ENCODE results near the gene ENDOV. TPM values are rescaled to one million over a fixed set of nuclear protein-coding genes. Genes with fewer than 3 reads are reported as not detected.

ENDOV gene
- total RNA-seq, 4 donors from 2014 or later: 17.1 to 47.8 (median 19.3) TPM

DNA sequence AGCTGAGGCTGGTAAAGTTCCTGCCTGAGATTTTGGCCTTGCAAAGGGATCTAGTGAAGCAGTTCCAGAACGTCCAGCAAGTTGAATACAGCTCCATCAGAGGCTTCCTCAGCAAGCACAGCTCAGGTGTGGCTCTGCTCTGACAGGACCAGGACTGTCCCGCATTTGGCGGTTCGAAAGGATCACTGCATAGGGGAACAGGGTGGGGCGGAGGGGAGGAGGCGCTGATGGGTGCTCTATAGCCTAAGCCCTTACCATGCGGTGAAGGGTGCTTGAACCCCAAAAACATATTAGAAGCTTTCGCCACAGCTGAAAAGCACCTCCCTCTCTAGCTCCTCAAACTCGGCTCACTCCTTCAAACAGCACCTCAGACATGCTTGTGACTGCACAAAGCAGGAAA is 29.9 kb upstream of the ENDOV start:
- H3K9me3 ChIP-seq: no peaks in the 10 kb centered on the region
- no peaks in the 10 kb centered on the region for H3K27me3 ChIP-seq
- no peak for DNase-seq (ENCODE audit: low spot score in 2 of 2)
- peaks cover 98% of the 10 kb centered on the region for H3K36me3 ChIP-seq
- no peaks in the 10 kb centered on the region for H3K4me1 ChIP-seq
- no peak overlapping the region for H3K4me3 ChIP-seq
- WGBS: 92% methylated on average over 9 of the region's 9 CpGs
- no peak overlapping the region for H3K27ac ChIP-seq
- TF ChIP-seq POLR2A (IDR thresholded peaks at IDR 0.05) (no peak), POLR2AphosphoS5 (IDR thresholded peaks at IDR 0.05) (no peak), EP300 (IDR thresholded peaks at IDR 0.05) (no peak)
- TF ChIP-seq, protein P1, sequence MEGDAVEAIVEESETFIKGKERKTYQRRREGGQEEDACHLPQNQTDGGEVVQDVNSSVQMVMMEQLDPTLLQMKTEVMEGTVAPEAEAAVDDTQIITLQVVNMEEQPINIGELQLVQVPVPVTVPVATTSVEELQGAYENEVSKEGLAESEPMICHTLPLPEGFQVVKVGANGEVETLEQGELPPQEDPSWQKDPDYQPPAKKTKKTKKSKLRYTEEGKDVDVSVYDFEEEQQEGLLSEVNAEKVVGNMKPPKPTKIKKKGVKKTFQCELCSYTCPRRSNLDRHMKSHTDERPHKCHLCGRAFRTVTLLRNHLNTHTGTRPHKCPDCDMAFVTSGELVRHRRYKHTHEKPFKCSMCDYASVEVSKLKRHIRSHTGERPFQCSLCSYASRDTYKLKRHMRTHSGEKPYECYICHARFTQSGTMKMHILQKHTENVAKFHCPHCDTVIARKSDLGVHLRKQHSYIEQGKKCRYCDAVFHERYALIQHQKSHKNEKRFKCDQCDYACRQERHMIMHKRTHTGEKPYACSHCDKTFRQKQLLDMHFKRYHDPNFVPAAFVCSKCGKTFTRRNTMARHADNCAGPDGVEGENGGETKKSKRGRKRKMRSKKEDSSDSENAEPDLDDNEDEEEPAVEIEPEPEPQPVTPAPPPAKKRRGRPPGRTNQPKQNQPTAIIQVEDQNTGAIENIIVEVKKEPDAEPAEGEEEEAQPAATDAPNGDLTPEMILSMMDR (IDR thresholded peaks at IDR 0.05): no peak

DNA sequence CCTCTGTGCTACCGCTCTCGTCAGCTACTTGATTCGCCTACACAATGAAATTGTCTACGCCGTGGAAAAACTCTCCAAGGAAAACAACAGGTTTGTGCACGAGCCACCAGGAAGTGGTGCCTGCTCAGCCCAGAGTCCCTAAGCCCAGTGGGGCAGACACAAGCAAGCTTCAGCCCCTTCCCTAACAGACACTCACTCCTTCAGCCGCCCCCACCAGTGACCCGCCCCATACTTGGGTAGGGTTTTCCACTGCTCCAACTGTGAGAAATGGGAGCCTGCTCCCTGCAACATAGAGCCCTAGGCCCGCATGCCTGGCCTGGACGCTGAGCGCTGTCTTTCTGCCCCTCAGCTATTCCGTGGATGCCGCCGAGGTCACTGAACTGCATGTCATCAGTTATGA is 28.6 kb upstream of the ENDOV start:
- DNase-seq (ENCODE audit: low spot score in 2 of 2): no peak
- Histone ChIP-seq H3K9me3 (no peaks in the 10 kb centered on the region), H3K4me3 (no peak overlapping the region), H3K27ac (no peak overlapping the region), H3K36me3 (peaks cover 98% of the 10 kb centered on the region), H3K27me3 (no peaks in the 10 kb centered on the region), H3K4me1 (no peaks in the 10 kb centered on the region)
- WGBS: 95% methylated on average over 14 of the region's 14 CpGs
- TF ChIP-seq POLR2AphosphoS5 (IDR thresholded peaks at IDR 0.05) (no peak), EP300 (IDR thresholded peaks at IDR 0.05) (no peak), POLR2A (IDR thresholded peaks at IDR 0.05) (no peak)

- WGBS: 93% methylated on average over 7 of the region's 7 CpGs
- H3K36me3 ChIP-seq: peaks cover 96% of the 10 kb centered on the region
Measured at GRCh38 chr17:80387071-80387470, 27.9 kb upstream of the ENDOV start.

GRCh38 chr17:80388175-80388574 is 26.8 kb upstream of the ENDOV start:
- Histone ChIP-seq H3K9me3 (no peaks in the 10 kb centered on the region), H3K36me3 (peaks cover 98% of the 10 kb centered on the region), H3K4me3 (no peak overlapping the region), H3K27ac (no peak overlapping the region), H3K27me3 (no peaks in the 10 kb centered on the region), H3K4me1 (peaks cover 2% of the 10 kb centered on the region)
- TF ChIP-seq EP300 (IDR thresholded peaks at IDR 0.05) (no peak), POLR2AphosphoS5 (IDR thresholded peaks at IDR 0.05) (no peak), POLR2A (IDR thresholded peaks at IDR 0.05) (no peak)
- TF ChIP-seq, protein P1 (IDR thresholded peaks at IDR 0.05): no peak
- DNase-seq (ENCODE audit: low spot score in 2 of 2): no peak
- 94% methylated on average over 15 of the region's 15 CpGs for WGBS

More at GRCh38 chr17:80387071-80387470, 27.9 kb upstream of the ENDOV start:
- Histone ChIP-seq H3K27ac (no peak overlapping the region), H3K4me1 (no peaks in the 10 kb centered on the region), H3K27me3 (no peaks in the 10 kb centered on the region), H3K4me3 (no peak overlapping the region), H3K9me3 (no peaks in the 10 kb centered on the region)
- TF ChIP-seq POLR2A (IDR thresholded peaks at IDR 0.05): no peak
- no peak for DNase-seq (ENCODE audit: low spot score in 2 of 2)

- H3K36me3 ChIP-seq: peaks cover 98% of the 10 kb centered on the region
- no peak for DNase-seq (ENCODE audit: low spot score in 2 of 2)
- no peaks in the 10 kb centered on the region for H3K27me3 ChIP-seq
- TF ChIP-seq, protein P1 (IDR thresholded peaks at IDR 0.05): no peak
- TF ChIP-seq EP300 (IDR thresholded peaks at IDR 0.05): no peak
- no peak for TF ChIP-seq POLR2A (IDR thresholded peaks at IDR 0.05)
- TF ChIP-seq POLR2AphosphoS5 (IDR thresholded peaks at IDR 0.05): no peak
- peaks cover 6% of the 10 kb centered on the region for H3K4me1 ChIP-seq
- no peak overlapping the region for H3K4me3 ChIP-seq
- 88% methylated on average over 10 of the region's 10 CpGs for WGBS
- no peak overlapping the region for H3K27ac ChIP-seq
- H3K9me3 ChIP-seq: no peaks in the 10 kb centered on the region
Measured at GRCh38 chr17:80388601-80389000, 26.4 kb upstream of the ENDOV start.

- no peak for DNase-seq (ENCODE audit: low spot score in 2 of 2)
- Histone ChIP-seq H3K9me3 (no peaks in the 10 kb centered on the region), H3K4me1 (peaks cover 7% of the 10 kb centered on the region), H3K27ac (no peak overlapping the region), H3K27me3 (no peaks in the 10 kb centered on the region), H3K36me3 (peaks cover 95% of the 10 kb centered on the region), H3K4me3 (no peak overlapping the region)
- no peak for TF ChIP-seq EP300 (IDR thresholded peaks at IDR 0.05)
- no peak for TF ChIP-seq POLR2AphosphoS5 (IDR thresholded peaks at IDR 0.05)
- 85% methylated on average over 21 of the region's 22 CpGs for WGBS
Measured at GRCh38 chr17:80389011-80389995, 25.7 kb upstream of the ENDOV start.

Measured in suprapubic skin (tissue), 4 donors.